Pons (tissue), 1 donor: ENCODE results near the gene SETD4.
A peak's percentile ranks its signal among the peaks of the same experiment; 100 is the strongest.

Experiments
- DNase-seq: peaks from one replicate; pipeline ENCODE4 v3.0.0-alpha.2; 2016; ENCODE audit warnings: low spot score

The SETD4 gene

GRCh38 chr21:36045993-36046392 lies 14.3 kb downstream of the SETD4 start:
- no peak for DNase-seq

- no peak for DNase-seq
Measured at GRCh38 chr21:36044056-36044455, 16.3 kb downstream of the SETD4 start.

GRCh38 chr21:36041910-36042309 lies 18.4 kb downstream of the SETD4 start:
- DNase-seq: no peak

GRCh38 chr21:36040389-36040788 lies 19.9 kb downstream of the SETD4 start:
- no peak for DNase-seq

GRCh38 chr21:36039861-36040260 lies 20.5 kb downstream of the SETD4 start:
- DNase-seq: no peak

- no peak for DNase-seq
Measured at GRCh38 chr21:36038701-36039497, 21.4 kb downstream of the SETD4 start.

GRCh38 chr21:36035381-36035791 lies 24.9 kb downstream of the SETD4 start:
- no peak for DNase-seq

GRCh38 chr21:36034211-36034913 lies 26.0 kb downstream of the SETD4 start:
- no peak for DNase-seq

- DNase-seq: no peak
Measured at GRCh38 chr21:36032647-36033406, 27.5 kb downstream of the SETD4 start.

- DNase-seq: no peak
Measured at GRCh38 chr21:36030581-36031189, 29.6 kb downstream of the SETD4 start.

- DNase-seq: no peak
Measured at GRCh38 chr21:36029309-36029708, 31.0 kb downstream of the SETD4 start.

- peak; percentile 63 for DNase-seq
Measured at GRCh38 chr21:36028127-36029069, 31.9 kb downstream of the SETD4 start.

- DNase-seq: no peak
Measured at GRCh38 chr21:36027347-36027746, 33.0 kb downstream of the SETD4 start.

- DNase-seq: no peak
Measured at GRCh38 chr21:36024782-36025181, 35.5 kb downstream of the SETD4 start.

- DNase-seq: no peak
Measured at GRCh38 chr21:36023092-36023480, 37.2 kb downstream of the SETD4 start.

GRCh38 chr21:36022427-36023091 lies 37.8 kb downstream of the SETD4 start:
- no peak for DNase-seq

- DNase-seq: no peak
Measured at GRCh38 chr21:36021251-36021837, 39.0 kb downstream of the SETD4 start.

GRCh38 chr21:36015045-36015444 lies 45.3 kb downstream of the SETD4 start:
- no peak for DNase-seq

GRCh38 chr21:36010801-36011200 lies 49.5 kb downstream of the SETD4 start:
- DNase-seq: no peak

- no peak for DNase-seq
Measured at GRCh38 chr21:36008505-36008904, 51.8 kb downstream of the SETD4 start.
